Femur (tissue), 1 donor: Measurements from ENCODE around the gene GRIFIN.

ENCODE experiments used
- DNase-seq: peaks from one replicate; pipeline ENCODE4 v3.0.0-alpha.2; 2017

Gene GRIFIN

DNA sequence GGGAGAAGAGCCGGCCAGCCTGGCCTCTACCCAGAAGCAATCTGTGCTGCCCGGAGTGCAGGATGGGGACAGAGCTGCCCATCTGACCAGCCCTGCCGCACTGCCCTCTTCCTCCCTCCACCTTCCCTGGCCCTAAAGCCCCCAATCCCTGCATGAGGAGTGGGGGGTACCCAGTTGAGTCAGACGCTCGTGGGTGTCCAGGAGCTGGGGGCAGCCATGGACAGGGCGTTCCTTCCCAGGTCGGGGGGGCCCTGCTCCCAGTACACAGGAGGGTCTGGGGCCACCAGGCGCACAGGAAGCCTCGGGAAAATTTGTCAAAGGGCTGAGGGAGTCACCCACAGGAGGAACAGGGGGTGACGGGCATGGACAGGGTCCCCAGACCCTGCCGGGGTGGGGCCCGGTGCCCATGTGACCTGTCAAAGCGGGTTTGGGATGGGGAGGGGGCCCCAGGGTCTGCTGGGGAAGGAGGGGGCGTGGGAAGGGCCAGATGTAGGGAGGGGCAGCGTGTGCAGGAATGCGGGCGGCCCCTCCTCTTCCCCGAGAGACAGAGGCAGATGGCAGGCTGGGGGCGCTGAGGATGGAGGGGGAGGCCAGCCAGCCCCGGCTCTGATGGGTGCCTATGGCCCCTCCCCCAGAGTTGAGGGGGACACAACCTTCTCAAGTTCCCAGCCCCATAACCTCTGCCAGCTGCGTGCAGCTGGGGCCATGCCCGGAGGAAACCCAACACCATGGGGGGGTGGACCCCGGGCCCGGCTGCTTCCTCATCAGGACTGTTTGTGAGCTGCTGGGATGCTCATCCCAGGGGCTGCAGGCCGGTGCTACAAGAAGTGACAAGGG is 21.5 kb upstream of the GRIFIN start:
- DNase-seq, result peak; percentile 86

DNA sequence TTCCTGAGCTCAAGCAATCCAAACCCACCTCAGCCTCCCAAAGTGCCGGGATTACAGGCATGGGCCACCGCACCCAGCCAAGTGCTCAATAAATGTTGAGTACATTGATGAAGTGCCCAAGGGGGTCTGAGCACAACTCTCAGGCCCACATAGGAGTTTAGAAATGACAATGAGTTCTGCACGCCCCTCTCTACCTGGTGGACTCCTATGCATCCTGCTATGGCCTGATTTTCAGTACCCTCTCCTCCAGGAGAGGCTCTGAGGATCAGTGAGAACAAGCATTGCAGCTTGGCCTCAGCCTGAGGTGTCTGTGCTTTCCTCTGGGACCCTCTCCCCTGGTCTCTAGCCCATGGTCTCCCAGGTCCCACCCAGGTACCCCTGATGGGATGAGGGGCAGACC is 20.9 kb upstream of the GRIFIN start:
- DNase-seq, result no peak

DNA sequence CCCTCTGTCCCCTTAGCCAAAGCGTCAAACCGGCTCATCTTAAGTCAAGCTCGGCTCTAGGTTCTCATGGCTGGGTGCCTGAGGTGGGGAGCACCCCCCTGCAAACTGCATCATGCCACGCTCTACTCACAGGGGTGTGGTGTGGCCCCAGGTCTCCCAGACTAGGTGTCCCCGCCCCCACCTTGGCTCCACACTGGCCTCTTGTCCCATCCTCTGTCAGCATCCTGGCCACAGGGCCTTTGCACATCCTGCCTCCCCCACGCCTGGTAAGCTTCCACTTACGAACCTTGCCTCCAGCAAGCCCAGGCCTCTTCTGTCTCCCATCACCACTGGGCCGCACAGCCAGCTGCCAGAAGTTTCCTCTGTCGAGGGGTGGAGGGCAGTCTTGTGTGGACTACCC is 20.2 kb upstream of the GRIFIN start:
- DNase-seq, result no peak

DNA sequence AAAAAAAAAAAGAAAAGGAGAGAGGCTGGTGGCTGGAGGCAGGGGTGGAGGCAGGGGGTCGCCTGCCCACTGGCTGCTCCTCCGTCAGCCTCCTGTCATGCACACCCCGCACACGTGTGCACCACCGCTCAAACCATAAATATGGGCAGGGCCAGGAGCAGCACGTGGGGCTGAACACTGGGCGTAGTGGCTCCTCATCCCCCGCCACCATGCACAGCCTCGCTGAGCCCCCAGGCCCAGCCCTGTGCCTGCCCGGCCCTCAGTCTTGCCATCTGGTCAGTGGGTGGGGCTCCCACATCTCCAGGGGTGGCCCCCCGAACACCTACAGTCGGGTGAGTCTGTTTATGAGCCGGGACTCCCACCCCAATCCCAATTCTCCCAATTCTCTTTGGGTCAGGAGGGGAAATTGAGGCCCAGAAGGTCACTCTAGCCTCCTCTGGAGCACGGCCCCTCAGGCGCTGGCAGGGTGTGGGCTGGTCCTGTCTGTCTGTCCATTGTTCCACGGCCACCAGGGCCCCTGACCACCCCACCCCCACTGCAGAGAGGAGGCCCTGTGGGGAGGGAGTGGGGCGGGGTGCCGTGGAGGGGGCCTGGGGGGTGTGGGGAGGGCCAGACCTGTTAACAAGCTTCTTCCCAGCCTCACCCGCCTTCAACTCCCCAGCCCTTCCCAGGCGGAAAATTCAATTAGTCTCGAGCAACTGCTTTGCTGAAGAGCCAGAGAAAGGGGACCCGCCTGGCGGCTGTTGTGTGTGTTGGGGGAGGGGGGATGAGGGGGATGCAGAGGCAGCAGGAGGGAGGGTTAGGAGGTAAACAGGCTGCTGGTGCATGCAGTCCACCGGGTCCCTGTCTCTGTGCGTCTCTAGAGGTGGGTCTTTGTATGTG is 19.5 kb upstream of the GRIFIN start:
- peak; percentile 80 for DNase-seq

DNA sequence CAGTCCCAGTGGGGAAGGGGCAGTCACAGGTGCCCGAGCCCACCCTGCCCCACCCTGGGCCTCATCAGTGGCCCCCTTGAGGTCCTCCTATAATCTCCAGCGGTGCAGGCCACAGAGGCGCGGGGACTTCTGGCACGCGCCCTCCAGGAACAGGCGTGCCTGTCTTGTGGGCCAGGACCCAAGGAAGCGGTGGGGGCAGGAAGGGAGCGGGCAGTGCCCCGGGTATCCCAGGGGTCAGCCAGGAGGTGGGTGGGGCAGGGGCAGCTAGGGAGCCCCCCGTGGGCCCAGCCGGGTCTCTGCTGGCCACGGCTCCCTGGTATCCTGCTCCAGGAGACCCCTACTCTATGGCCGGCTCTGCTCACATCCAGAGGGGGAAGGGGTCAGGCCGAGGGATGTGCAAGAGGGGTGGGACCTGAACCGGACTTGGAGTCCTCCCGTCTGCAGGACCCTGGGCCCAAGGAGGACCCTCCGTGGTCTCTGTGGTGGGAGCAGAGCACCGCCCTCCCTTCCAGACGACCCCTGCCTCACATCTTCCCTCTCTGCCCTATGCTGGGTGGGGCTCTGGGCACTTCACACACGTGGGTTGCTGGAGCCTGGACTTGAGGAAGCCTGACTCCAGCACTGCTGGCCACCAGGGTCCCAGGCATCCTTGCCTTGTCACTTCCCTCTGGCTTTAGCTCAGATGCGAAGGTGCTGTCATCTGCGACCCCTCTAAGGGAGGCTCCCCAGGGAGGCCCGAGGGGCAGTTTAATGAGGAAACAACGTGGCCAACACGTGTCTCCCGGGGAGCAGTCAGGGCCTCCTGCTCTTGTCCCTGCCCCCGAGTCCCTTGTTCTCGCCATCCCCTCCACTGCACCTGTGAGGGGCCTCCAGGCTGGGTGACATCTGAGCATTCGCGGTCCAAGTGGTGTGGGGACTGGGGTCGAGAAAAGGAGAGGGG is 18.3 kb upstream of the GRIFIN start:
- DNase-seq, result no peak

DNA sequence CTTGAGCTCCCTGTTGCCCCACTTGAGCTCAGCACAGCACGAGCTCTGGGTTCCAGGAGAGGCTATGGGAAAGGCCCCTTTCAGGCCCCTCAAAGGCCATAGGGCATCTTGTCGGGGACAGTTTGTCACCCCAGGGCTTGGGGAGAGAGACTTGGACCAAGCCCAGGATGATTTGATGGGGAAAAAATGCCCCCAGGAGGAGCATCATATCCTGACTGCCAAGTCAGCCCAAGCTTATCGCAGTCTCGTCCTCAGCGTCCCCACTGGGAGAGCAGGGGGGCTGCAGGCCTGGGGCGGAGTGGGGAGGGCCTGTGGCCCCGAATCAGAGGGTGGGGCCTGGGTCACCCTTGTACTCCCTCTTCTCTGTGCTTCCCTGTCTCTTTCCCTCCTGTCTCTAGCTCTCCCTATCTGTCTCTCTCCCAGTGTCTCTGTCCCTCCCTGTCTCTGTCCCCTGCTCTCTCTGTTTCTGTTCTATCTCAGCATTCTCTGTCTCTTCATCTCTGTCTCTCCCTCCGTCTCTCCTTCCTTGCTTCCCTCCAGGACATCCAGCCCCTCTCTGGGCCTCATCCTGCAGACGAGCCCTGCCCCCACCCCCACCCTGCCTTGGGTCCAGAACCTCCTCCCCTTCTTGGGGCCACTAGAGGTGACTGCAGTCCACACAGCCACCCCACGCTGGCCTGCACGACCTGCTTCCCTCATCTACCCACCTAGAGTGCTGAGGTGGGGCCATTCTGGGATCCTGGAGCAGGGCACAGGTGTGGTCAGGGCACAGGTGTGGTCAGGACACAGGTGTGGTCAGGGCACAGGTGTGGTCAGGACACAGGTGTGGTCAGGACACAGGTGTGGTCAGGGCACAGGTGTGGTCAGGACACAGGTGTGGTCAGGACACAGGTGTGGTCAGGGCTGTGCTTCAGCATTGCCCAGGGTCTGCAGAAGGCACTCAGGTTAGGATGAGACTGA is 17.3 kb upstream of the GRIFIN start:
- no peak for DNase-seq

DNA sequence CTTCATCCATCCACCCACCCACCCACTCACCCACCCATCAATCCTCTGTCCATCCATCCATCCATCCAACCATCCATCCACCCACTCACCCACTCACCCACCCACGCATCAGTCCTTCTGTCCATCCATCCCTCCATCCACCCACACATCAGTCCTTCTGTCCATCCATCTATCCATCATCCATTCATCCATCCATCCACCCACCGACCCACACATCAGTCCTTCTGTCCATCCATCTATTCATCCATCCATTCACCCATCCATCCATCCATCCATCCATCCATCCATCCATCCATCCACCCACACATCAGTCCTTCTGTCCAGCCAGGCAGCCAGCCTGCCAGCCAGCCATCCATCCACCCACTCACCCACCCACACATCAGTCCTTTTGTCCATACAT is 15.8 kb upstream of the GRIFIN start:
- DNase-seq, result no peak

DNA sequence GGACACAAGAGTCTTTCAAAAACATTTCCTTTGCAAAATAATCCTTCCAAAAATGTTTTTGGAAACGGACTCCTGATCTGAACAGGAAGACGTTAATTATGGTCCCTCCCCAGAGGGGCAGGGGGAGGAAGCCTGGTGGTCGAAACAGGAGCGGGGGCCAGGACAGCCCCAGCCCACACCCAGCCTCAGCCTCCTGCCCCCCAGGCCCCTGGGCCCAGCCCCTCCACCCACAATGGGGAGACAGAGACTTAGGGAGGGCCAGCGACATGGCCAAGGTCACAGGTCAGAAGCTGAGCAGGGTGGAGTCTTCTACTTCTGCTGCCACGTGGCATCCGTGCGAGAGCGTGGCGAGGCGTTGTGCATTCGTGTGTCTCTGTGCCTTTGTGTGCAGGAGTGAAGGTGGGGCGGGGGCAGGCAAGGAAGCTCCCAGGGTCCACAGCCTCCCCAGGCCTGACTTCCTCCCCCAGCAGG is 14.0 kb upstream of the GRIFIN start:
- peak; percentile 55 for DNase-seq

DNA sequence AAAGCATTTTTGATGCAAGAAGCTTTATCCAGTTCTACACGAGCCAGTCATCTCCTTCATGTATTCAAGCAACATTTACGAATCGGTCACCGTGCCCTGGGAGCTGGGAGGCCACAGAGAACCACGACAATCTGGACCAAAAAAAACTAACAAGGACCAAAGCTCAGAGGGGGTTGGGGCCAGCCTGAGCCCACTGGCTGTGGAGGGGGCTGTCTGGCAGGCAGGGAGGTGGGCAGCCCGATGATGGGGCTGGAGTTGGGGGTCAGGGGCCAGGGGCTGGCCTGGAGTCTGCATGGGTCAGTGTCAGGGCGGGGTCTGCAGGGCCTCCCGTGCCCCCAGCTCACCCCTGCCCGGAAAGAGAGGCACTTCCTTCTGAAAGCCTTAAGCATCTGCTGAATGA is 12.5 kb upstream of the GRIFIN start:
- peak; percentile 21 for DNase-seq

DNA sequence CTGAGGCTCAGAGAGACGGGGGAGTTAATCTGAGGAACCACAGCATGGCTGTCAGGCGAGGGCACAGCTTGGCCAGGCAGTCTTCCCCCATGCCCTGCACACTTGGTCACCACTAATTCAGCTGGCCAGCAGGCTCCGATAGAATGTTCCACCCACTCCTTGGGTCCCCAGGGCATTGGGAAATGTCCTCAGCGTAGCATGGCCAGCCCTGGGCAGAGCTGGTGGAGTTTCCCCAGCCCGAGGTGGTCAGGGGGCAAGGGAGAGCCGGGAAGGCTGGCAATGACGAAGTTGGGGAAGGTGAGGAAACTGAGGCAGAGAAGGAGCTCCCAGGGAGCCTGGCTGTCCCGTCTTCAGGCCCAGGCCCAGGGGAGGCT is 12.1 kb upstream of the GRIFIN start:
- peak; percentile 62 for DNase-seq

DNA sequence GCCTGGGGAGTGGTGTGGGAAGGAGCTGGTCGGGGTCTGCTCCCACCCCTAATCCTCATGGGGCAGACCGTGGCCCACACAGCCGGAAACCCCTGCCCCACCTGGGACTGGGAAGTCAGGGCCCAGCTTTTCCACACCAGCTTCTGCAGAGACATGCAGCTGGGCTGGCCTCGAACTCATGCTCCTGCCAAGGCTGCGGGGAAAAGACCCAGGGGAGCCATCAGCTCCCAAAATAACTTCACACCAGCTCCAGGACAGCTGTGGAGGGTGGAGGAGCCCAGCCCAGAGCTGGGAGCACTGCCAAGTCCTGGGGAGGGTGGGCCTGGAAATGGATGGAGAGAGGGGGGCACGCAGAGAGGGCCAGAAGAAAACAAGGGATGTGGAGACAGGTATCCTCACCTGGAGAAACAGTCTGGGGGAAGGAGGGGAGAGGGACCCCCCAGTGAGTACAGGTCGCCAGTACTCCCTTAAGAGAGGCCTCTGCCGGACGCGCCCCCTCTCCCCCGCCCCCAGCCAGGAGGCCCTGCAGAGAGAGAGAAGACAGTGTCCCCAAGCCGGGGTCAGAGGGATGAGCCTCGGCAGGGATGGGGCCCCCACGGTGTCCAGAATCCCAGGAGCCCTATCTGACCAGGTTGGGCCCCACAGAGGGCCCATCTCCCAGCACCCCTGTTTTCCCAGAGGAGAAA is 11.5 kb upstream of the GRIFIN start:
- DNase-seq, result peak; percentile 90

DNA sequence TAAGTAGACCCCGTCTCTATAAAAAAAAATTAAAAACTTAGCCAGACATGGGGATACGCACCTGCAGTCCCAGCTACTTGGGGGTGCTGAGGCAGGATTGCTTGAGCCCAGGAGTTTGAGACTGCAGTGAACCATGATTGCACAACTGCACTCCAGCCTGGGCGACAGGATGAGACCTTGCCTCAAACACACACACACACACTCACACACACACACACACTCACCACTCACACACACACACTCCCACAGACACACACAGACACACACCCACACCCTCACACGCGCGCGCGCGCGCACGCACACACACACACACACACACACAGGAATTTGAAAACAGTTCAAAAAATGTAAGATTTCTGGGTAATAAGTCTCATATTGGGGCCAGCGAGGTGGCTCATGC is 8.7 kb upstream of the GRIFIN start:
- peak; percentile 13 for DNase-seq

DNA sequence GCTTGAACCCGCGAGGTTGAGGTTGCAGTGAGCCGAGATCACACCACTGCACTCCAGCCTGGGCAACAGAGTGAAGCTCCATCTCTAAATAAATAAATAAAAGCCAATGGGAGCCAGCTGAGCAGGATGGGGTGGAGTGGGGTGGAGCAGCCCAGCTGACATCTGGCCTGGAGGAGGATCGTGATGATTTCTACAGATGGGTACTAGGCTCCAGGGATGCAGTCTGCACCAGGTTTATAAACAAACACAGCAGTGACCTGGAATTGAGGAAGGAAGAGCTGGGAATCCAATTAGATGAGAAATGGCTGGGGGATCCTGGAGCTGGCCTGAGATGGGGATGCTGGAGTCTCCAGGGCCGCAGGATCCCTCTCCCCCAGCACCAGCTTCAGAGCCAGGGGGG is 7.3 kb upstream of the GRIFIN start:
- peak; percentile 67 for DNase-seq

DNA sequence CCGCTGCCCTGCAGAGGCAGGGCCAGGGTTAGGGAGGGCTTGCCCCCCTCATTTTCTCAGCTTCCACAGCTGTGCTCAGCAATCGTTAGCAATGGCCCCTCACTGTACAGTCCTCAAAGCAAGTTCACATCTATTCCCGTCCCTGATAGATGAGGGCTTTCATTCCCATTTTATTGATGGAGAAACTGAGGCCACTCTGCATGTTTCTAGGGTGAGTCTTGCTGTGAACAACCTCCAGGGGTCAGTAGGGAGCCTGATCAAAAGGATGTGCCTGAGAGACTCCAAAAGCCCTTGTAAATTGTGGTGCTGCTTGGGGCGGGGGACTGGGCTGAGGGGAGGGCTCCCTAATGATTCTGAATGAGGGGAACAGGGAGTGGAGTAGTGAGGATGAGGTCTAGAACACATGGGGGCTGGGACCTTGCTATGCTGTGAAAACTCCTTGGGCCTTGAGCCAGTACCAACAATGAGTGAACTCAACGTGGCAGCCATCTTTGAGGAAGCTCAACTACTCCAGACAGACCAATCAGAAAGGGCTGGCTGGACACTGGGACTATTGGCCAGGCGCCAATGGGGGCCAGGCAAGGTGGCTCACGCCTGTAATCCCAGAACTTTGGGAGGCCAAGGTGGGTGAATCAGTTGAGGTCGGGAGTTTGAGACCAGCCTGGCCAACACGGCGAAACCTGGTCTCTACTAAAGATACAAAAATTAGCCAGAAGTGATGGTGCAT is 6.7 kb upstream of the GRIFIN start:
- DNase-seq, result peak; percentile 18

DNA sequence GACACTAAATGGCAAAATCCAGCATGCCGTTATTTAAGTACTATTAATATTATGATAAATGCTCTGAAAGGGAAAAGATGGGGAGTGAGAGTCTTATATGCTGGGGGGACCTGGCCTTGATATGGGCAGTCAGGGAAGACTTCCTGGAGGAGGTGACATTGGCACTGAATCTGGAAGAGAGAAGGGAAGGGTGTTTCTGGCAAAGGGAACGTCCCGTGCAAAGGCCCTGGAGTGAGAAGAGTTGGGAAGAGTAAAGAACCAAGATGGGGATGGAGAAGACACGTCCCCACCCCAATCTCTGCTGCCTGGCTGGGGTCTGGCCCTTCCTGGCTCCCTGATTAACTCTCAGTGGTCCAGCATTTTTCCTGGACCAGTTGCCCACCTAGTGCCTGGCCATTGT is 5.0 kb upstream of the GRIFIN start:
- no peak for DNase-seq

DNA sequence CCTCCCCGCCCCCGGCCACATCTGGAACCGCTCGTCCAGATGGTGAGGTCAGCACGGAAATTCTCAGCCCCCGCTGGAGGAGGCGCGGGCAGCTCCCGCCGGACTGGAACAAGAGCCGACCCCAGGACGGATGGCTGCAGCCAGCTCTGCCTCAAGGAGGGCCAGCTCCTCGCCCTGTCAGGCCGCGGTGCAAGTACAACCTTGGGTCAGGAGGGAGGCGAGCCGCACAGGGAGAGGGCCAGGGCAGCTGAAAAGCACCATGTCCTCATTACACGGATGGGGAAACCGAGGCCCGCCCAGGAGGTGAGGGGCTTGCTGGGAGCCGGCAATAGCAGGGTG is 3.8 kb upstream of the GRIFIN start:
- peak; percentile 84 for DNase-seq

DNA sequence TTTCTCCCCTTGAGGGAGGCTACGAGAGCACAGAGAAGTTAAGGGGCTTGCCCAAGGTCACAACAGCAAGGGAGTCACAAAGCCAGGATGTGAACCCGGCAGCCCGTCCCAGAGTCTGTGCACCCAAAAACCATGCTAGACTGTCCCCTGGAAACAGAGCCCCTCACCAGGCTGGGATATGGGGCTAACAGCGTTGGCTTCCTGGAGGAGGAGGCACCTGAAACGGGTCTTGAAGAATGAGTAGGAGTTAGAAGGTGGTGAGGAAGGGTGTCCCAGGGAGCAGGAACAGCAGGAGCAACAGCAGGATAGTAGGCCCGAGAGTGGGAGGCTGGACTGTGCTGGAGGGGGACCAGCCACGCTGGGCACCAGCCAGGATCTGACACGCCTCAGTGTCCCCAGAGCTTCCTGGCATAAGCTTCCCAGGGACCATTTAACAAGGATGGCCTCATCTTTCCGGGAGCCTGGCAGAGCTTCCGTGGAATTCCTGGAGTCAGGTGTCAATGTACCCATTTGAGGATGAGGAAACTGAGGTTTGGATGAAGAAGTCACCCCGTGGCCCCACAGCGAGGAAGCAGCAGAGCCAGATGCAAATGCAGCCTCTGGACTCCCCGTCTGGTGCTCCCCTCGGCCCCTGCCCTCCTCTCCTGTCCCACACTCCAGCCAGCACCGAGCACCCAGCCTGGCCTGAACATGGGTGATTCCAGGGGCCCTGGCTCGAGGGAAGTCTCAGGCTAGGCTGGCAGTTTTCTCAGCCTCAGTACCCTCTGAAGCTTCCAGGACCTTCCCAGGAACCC is 3.3 kb upstream of the GRIFIN start:
- peak; percentile 24 for DNase-seq

DNA sequence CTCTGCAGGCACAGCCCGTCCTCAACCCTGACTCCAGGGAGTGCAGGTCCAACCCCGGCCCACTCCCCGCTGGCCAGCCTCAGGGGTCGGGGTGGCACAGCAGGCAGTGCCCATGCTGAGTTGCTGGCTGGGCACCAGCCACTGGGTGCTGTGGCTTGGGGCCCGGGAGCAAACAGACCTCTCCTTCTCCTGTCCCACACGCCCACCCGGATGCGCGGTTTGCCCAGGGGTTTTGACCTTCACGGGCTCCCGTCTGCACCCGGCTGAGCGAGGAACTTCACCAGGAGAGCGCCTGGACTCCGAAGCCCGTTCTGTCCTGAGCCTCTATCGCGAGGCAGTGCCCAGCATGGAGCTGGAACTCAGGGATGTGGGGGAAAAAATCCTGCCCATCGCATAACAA is 2.6 kb upstream of the GRIFIN start:
- DNase-seq, result peak; percentile 49

DNA sequence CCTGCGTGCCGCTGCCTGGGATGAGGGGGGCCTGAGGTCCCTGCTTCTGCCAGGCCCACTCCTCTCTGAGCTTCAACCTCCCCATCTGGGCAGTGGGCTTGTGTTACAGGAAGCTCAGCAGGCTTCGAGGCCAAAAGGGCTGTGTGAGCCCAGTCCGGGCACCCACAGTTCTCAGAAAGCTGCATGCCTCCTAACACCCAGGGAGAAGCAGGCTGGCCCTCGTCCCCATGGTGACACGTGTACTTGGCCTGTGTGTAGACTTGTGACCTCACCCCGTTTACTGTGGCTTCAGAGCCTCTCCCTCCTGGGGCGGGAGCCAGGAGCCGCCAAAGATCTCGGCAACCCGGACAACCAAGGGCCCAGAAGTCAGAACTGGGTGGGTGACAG is 2.2 kb upstream of the GRIFIN start:
- peak; percentile 80 for DNase-seq
